ENCODE results near the gene FAM118A. TPM values are rescaled to one million over a fixed set of nuclear protein-coding genes. Genes with fewer than 3 reads are reported as not detected.

FAM118A gene
- total RNA-seq, 2 donors from 2014 or later: 54.4 to 244 TPM

DNA sequence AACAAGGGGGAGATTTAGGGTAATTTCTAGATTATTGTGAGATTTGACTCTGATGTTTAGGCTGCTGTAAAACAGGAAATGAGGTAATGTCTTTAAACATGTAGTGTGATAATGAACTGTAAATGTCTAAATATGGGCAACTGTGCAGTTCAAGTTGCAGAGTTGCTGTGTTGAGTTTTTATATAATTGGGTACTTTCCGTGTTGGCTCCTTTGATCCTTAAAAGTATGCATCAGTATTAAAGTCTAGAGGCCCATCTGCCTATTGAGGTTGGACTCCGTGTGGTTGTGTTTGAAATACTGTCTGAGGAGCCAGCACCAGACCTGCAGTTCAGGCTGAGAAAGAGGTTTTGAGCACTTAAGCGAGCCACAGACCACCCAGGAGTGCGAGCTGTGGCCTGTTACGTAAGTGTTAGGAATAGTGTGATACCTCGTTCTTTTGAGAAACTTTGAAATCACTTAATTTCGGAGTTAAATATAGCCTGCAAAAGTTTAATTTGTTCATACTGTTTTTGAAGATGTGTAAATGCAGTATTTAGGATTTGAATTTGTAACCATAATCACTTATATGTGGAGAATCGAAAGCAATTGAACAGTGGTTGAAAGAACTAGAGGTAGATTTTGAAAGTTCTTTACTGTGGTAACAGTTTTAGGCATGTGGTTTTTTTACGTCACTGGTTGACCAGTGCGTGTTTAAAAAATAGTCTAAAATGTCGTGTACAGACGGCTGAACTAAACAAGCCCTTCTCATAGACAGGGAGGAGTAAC is 9.0 kb downstream of the FAM118A start:
- TF ChIP-seq, protein P1, sequence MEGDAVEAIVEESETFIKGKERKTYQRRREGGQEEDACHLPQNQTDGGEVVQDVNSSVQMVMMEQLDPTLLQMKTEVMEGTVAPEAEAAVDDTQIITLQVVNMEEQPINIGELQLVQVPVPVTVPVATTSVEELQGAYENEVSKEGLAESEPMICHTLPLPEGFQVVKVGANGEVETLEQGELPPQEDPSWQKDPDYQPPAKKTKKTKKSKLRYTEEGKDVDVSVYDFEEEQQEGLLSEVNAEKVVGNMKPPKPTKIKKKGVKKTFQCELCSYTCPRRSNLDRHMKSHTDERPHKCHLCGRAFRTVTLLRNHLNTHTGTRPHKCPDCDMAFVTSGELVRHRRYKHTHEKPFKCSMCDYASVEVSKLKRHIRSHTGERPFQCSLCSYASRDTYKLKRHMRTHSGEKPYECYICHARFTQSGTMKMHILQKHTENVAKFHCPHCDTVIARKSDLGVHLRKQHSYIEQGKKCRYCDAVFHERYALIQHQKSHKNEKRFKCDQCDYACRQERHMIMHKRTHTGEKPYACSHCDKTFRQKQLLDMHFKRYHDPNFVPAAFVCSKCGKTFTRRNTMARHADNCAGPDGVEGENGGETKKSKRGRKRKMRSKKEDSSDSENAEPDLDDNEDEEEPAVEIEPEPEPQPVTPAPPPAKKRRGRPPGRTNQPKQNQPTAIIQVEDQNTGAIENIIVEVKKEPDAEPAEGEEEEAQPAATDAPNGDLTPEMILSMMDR (IDR thresholded peaks at IDR 0.05): no peak
- DNase-seq (ENCODE audit: low spot score) (no peak), ATAC-seq (ENCODE audit: insufficient number of reproducible peaks, low FRiP score, low read depth) (peak; percentile 5)
- no peaks in the 10 kb centered on the region for H3K27me3 ChIP-seq (replicated peaks; ENCODE audit: insufficient read depth)
- peaks cover 18 to 81% of the 10 kb centered on the region in 2 donors for H3K4me1 ChIP-seq (ENCODE audit: control insufficient read depth in 1 of 2, low read depth in 2 of 2)
- H3K36me3 ChIP-seq: peaks cover 9% of the 10 kb centered on the region
- H3K9me3 ChIP-seq: no peaks in the 10 kb centered on the region
- peak overlapping the region; percentile 55 for H3K4me3 ChIP-seq
- peak overlapping the region; percentile 95 for H3K27ac ChIP-seq

DNA sequence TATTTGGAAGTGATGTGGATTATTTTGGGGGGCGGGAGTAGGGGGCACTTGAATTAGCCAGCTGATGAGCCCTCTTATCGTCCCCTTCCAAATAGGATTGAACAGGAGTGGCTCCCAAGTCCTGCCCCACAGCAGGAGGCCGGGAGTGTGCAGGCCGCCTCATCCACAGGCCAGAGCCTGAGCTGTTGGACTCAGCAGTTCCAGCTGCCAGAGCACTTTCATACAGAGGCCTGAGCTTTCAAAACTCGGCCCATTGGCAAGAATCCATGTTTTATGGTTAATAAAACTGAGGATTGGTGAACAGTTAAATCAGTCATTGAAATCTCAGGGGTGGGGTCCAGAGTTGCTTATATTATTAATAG is 9.6 kb downstream of the FAM118A start:
- Histone ChIP-seq H3K4me3 (peak overlapping the region; percentile 55), H3K27ac (peak overlapping the region; percentile 95), H3K9me3 (no peaks in the 10 kb centered on the region), H3K36me3 (peaks cover 15% of the 10 kb centered on the region), H3K4me1 (ENCODE audit: control insufficient read depth in 1 of 2, low read depth in 2 of 2) (peaks cover 18 to 76% of the 10 kb centered on the region in 2 donors), H3K27me3 (replicated peaks; ENCODE audit: insufficient read depth) (no peaks in the 10 kb centered on the region)
- DNase-seq (ENCODE audit: low spot score): no peak
- TF ChIP-seq, protein P1 (IDR thresholded peaks at IDR 0.05): no peak
- ATAC-seq (ENCODE audit: insufficient number of reproducible peaks, low FRiP score, low read depth): no peak

DNA sequence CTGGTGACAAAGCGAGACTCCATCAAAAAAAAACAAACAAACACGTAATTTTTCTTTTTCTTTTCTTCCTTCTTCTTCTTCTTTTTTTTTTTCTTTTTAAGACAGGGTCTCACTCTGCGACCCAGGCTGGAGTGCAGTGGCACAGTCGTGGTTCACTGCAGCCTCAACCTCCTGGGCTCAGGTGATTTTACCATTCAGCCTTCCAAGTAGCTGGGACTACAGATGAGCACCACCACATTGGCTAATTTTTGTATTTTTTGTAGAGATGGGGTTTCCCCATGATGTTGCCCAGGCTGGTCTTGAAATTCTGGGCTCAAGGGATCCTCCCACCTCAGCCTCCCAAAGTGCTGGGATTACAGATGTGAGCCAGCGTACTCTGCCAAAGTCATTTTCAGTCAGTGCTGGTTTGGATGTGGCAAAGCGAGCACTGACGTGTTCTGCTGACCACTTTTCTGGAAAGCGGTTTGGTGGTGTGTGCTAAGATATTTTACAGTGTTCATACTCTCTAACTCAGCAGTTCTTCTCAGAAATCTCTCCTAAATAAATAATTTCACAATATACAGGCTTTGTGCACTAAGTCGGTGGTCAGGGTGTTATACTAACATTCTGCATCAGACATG is 10.7 kb downstream of the FAM118A start:
- no peak overlapping the region for H3K4me3 ChIP-seq
- H3K36me3 ChIP-seq: peaks cover 25% of the 10 kb centered on the region
- peak overlapping the region; percentile 95 for H3K27ac ChIP-seq
- ATAC-seq (ENCODE audit: insufficient number of reproducible peaks, low FRiP score, low read depth): peak; percentile 43
- no peaks in the 10 kb centered on the region for H3K9me3 ChIP-seq
- TF ChIP-seq, protein P1 (IDR thresholded peaks at IDR 0.05): no peak
- peaks cover 18 to 69% of the 10 kb centered on the region in 2 donors for H3K4me1 ChIP-seq (ENCODE audit: control insufficient read depth in 1 of 2, low read depth in 2 of 2)
- no peaks in the 10 kb centered on the region for H3K27me3 ChIP-seq (replicated peaks; ENCODE audit: insufficient read depth)
- no peak for DNase-seq (ENCODE audit: low spot score)

DNA sequence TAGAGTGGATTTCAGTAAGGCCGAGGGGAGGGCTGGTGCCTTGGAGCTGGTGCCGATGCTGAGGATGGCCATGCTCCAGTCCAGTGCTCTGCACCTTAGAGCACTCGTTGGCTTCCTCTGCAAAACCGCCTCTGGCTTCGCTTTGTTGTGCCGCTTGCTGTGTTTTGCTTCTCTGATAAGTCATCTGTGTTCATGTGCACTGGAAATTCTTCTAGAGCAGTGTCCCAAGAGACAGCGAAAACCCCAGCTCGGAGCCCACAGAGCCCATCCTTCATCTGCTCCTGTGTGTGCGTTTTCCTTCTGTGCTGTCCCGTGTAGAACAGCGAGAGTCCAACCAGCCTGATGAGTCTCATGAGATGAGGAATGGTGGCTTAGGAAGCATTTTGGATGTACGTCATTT is 12.1 kb downstream of the FAM118A start:
- no peak for ATAC-seq (ENCODE audit: insufficient number of reproducible peaks, low FRiP score, low read depth)
- Histone ChIP-seq H3K27ac (no peak overlapping the region), H3K27me3 (replicated peaks; ENCODE audit: insufficient read depth) (no peaks in the 10 kb centered on the region), H3K9me3 (no peaks in the 10 kb centered on the region), H3K4me3 (no peak overlapping the region), H3K4me1 (ENCODE audit: control insufficient read depth in 1 of 2, low read depth in 2 of 2) (peaks cover 18 to 60% of the 10 kb centered on the region in 2 donors), H3K36me3 (peaks cover 33% of the 10 kb centered on the region)
- TF ChIP-seq, protein P1 (IDR thresholded peaks at IDR 0.05): no peak
- DNase-seq (ENCODE audit: low spot score): no peak

DNA sequence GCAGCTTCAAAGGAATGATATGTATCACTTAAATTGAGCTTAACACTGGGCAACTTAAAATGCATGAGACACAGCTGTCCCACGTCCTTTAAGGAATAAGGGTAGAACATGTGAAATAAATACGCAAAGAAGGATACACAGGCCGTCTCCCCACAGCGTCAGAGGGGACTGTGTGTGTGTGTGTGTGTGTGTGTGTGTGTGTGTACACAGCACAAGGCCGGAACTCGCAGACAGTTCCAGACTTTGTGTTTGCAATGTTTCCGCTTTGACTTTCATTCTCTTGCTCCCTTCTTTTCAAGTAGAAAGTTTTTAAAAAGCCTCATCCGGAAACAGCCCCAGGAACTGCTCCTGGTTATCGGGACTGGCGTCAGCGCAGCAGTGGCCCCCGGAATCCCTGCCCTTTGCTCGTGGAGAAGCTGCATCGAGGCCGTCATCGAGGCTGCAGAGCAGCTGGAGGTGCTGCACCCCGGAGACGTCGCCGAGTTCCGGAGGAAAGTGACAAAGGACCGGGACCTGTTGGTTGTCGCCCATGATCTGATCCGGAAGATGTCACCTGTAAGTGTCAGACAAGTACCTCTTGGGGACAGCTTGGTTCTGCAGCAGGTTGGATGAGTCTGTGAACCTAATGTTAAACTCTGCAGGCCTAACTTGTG is 13.3 kb downstream of the FAM118A start:
- DNase-seq (ENCODE audit: low spot score) (no peak), ATAC-seq (ENCODE audit: insufficient number of reproducible peaks, low FRiP score, low read depth) (no peak)
- H3K4me3 ChIP-seq: no peak overlapping the region
- H3K36me3 ChIP-seq: peaks cover 41% of the 10 kb centered on the region
- H3K9me3 ChIP-seq: no peaks in the 10 kb centered on the region
- peaks cover 14 to 48% of the 10 kb centered on the region in 2 donors for H3K4me1 ChIP-seq (ENCODE audit: control insufficient read depth in 1 of 2, low read depth in 2 of 2)
- TF ChIP-seq, protein P1 (IDR thresholded peaks at IDR 0.05): no peak
- no peaks in the 10 kb centered on the region for H3K27me3 ChIP-seq (replicated peaks; ENCODE audit: insufficient read depth)
- H3K27ac ChIP-seq: no peak overlapping the region
